Measurements from ENCODE around the gene TPGS1.

- TF ChIP-seq POLR2A (IDR thresholded peaks at IDR 0.05), result no peak
- no peak for TF ChIP-seq CTCF (IDR thresholded peaks at IDR 0.05 in 8 of 11, conservative IDR thresholded peaks at IDR 0.05 in 3 of 11)
Measured at GRCh38 chr19:540867-541637, 33.8 kb downstream of the TPGS1 start.
